HG03196 (cell line): Measurements from ENCODE around the gene SSTR5.
"Not testable (repeated sequence)": the region's sequence is repeated elsewhere in the genome, so short reads cannot be mapped to it uniquely, and the experiment has no call there.

Source experiments
- ATAC-seq: cut with Tn5 transposase; IDR thresholded peaks from one replicate; pipeline ENCODE4 v1.9.1; 2021; ENCODE audit not compliant: unreplicated experiment

The SSTR5 gene

DNA sequence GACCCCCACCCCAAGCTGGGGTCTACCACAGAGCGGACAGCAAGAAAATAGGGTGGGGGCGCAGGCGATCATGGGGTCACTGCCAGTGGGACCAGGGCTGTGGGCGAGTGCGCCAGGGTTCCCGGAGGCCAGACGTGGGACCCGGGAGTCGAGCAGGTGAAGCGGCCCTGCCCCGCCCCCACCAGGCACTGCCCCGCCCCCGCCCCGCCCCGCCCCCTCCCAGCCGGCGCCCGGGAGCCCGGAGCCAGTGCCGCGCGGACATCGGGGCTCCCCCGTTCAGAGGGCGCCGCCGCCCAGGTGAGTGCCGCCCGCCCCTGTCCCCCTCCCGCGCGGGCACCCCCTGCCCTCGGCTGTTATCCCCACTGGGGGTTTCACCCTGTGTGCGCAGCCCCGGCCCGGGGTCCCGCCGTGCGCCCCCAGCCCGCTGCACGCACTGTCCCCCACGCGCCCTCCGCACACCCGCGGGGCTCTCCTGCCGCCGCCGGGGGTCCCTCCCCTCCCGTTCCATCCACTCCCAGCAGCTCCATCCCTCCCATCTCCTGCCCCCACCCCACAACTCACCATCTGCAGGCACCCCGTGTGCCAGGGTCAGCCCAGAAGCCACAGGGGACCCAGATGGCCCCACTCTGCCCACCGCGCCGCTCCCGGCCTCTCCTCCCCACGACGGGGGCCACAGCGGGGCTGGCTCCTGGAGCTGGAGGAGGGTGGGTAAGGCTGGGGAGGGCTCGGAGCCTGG lies at the start of gene SSTR5:
Gene SSTR5 (plus strand): TSS at position 222 of the 736 bp plus-strand sequence. CDS start 6,122 bp downstream, outside the sequence.
- ATAC-seq = no peak

- no peak for ATAC-seq
Observed at GRCh38 chr16:1024138-1024537, 48.4 kb upstream of the SSTR5 start.

DNA sequence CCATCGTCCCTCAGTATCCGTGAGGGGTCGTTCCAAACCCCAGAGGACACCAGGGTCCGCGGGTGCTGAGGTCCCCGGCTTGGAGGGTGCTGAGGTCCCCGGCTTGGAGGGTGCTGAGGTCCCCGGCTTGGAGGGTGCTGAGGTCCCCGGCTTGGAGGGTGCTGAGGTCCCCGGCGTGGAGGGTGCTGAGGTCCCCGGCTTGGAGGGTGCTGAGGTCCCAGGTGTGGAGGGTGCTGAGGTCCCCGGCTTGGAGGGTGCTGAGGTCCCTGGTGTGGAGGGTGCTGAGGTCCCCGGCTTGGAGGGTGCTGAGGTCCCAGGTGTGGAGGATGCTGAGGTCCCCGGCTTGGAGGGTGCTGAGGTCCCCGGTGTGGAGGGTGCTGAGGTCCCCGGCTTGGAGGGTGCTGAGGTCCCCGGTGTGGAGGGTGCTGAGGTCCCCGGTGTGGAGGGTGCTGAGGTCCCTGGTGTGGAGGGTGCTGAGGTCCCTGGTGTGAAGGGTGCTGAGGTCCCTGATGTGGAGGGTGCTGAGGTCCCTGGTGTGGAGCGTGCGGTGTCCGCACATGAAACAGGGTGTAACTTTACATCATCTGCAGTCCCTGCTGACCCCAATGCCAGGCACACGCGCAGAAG lies 47.3 kb upstream of the SSTR5 start:
- ATAC-seq = not testable (repeated sequence)

DNA sequence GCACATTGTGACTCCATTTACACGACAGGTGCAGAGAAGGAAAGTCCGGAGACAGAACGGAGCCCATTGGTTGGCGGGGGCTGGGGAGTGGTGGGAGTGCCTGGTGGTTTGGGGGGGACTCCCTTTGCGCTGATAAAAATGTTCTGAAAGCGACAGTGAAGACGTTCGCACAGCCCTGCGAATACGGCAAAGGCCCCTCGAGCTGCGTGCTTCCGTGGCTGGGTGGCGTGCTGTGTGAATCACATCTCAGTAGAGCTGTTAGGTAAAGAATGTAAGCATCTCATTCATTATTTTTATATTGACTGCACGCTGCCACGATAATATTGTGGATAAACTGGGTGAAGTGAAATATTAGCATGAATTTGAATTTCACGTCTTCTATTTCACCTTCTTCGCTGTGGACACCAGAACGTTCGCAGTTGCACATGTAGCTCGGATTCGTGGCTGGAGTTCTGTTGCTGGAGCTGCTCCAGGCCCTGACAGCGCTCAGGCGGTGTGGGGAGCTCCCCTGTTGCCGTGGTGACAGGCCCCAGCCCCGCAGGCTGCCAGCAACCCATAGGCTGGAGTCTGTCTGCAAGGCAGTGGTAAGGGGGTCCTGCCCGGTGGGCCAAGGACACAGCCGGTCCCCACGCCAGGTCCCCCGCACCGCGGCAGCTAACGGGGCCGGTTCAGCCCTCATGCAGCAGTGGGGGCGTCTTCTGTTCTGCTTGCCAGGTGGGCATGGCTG lies 46.3 kb upstream of the SSTR5 start:
- ATAC-seq = no peak

DNA sequence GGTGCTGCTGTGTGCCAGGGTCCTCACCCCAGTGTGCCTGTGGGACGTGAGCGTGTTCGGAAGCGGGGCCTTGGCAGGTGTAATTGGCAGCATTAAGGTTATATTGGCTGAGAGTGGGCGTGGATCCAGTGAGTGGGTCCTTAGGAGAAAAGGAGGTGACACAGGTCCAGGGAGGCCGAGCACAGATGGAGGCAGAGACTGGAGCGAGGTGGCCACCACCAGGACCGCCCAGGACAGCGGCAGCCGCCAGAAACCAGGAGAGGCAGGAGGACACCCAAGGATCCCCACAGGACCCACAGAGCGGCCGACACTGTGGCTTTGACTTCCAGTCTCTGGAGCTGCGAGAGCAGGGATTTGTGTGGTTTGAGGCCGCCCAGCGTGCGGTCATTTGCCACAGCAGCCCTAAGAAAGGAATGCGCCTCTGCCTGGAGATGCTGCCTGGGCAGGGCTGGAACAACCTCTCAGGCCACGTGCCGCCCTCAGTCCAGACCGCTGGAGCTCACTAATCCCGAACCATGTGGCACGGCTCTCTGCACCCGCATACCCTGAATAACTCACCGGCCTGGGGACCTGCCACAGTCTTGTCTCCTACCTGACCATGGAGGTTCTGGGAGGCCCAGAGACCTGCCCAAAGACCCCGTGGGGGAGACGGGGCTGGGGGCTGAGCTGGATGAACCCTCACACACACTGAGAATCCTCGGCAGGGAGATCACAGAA lies 45.6 kb upstream of the SSTR5 start:
- ATAC-seq = no peak

- no peak for ATAC-seq
Observed at GRCh38 chr16:1027501-1027815, 45.1 kb upstream of the SSTR5 start.

GRCh38 chr16:1028056-1028455 lies 44.5 kb upstream of the SSTR5 start:
- no peak for ATAC-seq

GRCh38 chr16:1028524-1029258 lies 43.9 kb upstream of the SSTR5 start:
- no peak for ATAC-seq

DNA sequence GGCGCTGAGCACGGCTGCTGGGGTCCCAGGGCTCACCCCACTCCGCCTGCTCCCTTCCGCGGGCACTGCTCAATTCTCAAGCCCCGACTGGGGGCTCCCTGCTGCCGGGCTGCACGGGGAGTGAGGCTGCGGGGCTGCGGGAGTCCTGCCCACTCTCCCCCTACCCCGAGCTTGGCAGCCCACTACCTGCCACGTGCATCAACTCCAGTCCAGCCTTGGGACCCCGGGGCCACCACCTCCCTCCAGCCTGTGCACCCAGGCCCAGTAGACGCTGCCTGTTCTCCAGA lies 43.3 kb upstream of the SSTR5 start:
- ATAC-seq = no peak

DNA sequence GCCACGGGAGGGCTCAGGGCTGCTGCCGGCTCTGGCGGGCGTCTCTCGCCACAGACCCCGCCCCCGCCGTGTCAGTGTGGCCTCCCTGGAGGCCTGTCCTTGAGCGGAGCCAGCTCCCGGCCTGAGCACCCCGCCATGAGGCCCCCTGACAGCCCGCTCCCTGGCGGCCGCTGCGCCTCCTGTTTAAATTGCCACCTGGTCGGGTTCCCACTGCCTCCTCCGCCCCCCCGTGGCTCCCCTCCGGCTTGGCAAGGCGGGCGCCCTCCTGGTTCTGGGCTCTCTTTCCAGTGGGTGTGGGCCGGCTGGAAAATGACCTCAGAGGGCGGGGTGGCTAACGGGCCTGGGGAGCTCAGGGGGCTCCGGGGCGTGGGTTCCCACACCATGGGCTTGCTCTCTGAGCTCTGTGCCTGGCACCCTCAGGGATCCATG lies 42.1 kb upstream of the SSTR5 start:
- no peak for ATAC-seq

DNA sequence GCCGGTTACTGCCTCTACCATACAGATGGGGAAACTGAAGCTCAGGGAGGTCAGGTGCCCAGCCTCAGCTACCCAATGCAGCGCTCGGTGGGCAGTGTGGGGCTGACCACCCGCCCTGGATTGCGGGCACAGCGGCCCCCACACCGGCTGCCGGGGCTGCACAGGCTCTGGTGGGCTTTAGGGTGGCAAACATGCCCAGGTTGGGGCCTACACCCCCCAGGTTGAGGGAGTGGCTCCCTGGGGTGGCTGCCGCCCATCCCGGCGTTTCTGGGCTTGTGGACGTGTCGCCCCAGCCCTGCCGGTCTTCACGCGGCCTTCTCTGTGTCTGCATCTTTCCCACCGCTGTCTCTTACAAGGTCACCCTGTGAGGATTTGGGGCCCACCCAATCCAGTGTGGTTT lies 40.9 kb upstream of the SSTR5 start:
- no peak for ATAC-seq

DNA sequence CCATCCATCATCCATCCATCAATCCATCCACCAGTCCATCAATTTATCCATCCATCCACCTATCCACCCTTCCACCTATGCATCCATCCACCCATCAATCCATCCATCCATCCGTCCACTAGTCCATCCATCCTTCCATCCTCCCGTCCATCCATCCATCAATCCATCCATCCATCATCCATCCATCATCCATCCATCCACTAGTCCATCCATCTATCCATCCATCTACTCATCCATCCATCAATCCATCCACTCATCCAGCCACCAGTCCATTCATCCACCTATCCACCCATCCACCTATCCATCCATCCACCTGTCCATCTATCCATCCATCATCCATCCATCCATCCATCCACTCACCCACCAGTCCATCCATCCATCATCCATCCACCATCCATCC lies 39.9 kb upstream of the SSTR5 start:
- ATAC-seq = no peak

- no peak for ATAC-seq
Observed at GRCh38 chr16:1033128-1033679, 39.3 kb upstream of the SSTR5 start.

GRCh38 chr16:1034230-1035065 lies 38.1 kb upstream of the SSTR5 start:
- no peak for ATAC-seq

DNA sequence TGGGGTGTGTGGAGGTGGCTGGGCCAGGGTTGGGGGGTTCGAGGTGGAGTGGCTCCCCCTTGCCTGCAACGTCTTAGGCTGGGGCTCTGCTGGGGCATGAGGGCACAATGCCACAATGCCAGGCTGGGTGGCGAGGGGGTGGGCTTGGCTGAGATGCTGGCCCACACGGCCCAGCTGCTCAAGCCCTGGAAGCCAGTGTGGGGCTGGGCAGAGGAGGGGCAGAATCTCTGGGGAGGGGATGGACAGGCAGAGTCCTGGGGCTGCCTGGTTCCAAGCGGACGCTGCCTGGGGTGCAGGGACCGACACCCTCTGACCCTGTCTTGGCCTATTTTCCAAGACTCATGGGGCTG lies 37.5 kb upstream of the SSTR5 start:
- no peak for ATAC-seq

GRCh38 chr16:1036166-1036565 lies 36.4 kb upstream of the SSTR5 start:
- no peak for ATAC-seq

DNA sequence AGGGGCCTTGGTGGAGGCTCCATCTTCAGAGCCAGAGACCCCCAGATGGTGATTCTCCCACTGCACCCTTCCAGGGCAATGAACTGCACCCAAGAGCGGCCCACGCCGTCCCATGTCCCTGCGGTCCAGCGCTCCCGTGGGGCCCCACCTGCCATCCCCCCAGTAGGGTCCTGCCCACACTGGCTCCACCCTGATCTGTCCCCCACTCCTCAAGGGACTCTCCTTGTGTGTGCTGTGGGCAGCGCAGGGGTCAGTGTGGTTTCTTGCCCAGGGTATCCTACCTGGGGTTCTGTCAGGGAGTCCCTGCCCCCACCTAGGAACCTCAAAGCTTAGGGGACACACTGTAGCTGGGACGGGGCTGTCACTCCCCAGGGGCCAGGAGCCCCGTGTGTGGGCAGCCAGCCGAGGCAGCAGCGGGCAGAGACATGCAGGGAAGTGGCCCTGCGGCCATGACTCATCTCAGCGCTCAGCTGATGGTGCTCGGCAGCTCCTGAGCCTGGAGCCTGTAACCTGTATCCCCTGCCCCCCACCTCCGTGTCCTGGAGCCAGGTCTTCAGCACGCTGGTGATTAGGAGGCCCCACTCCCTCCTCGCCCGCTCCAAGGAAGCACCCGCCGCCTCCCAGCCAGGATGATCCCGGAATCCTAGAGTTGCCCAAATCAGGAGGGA lies 35.7 kb upstream of the SSTR5 start:
- no peak for ATAC-seq

DNA sequence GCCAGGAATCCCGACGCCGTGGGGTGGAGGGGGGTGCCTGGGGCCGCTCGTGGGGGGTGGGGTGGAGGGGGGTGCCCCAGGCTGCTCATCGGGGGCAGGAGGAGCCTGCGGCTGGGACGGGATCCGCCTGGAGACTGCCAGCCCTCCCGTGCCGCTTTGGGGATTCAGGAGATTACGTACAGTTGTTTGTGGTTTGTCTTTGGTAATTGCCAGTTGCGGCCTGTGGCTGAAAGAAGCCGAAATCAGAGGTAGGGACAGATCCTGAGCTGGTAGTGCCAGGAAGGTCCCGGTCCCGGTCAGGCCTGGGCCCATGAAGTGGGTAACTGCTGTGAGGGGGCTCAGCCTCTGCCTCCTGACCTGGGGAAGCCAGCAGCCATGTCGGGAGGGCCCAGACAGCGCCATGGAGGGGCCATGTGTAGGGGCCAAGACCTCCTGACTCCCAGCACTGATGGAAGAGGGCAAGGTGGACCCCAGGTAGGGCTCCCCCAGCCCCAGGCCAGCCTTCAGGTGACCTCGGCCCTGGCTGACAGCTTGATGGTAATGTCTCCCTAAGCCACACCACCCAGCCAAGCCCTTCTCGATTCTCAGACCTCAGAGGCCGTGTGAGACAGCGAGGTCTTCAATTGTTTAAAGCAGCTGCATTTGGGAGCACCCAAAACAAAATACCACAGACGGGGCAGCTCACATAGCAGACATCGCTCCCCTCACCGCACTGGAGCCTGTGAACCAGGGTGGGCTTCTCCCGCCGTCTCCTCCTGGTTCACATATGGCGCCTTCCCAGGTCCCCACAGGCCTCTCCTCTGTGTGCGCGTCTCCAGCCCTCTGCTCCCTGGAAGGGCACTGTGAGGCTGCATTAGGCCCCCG lies 34.9 kb upstream of the SSTR5 start:
- no peak for ATAC-seq

DNA sequence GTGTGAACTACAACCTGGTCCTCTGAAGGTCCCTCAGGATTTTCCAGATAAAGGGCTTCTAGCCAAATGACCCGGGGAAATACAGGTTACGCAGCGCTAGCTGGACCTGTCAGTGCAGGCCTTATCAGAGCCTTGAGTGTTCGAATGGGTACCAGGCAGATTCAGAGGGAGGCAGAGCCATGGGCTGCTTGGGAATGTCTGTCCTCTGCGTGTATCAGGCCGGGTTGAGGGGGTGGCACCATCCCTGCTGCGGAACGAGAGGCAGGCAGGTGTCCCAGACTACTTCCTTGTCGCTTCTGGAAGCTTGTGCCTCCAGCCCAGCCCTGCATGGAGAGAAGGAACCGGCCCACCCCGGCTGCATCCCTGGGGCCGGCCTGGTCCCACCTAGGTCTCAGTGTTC lies 33.6 kb upstream of the SSTR5 start:
- ATAC-seq = no peak
